Dendritic cell treated with granulocyte-macrophage colony-stimulating factor and Interleukin-4, amounts not matched to agents 40 ng/mL and 50 ng/mL, for 4 days (primary cell): Measurements from ENCODE around the gene SPDYE2.
"Not testable (repeated sequence)": the region's sequence is repeated elsewhere in the genome, so short reads cannot be mapped to it uniquely, and the experiment has no call there.

Experiments used
- H3K27ac Mint-ChIP-seq: one replicate; pipeline ENCODE4 v1.8.0; 2022; ENCODE audit warnings: mild to moderate bottlenecking, mixed read lengths
- H3K27me3 Mint-ChIP-seq: one replicate; pipeline ENCODE4 v1.8.0; 2022; ENCODE audit warnings: mild to moderate bottlenecking, mixed read lengths
- H3K36me3 Mint-ChIP-seq: one replicate; pipeline ENCODE4 v1.8.0; 2022; ENCODE audit warnings: low read depth, mixed read lengths
- H3K4me1 Mint-ChIP-seq: one replicate; pipeline ENCODE4 v1.8.0; 2022; ENCODE audit warnings: low read depth, mixed read lengths
- H3K4me3 Mint-ChIP-seq: one replicate; pipeline ENCODE4 v1.8.0; 2022; ENCODE audit warnings: mild to moderate bottlenecking, moderate library complexity, mixed read lengths
- H3K9me3 Mint-ChIP-seq: one replicate; pipeline ENCODE4 v1.8.0; 2022; ENCODE audit warnings: mixed read lengths
- intact Hi-C: fragments of 100-400 bp; cut with micrococcal nuclease; formaldehyde crosslinking; loops from one replicate; pipeline ENCODE4 v1.15.0; 2022

SPDYE2 gene

GRCh38 chr7:102609734-102610133 is 58.7 kb downstream of the SPDYE2 start:
- H3K4me1 Mint-ChIP-seq, result peaks cover 10% of the 10 kb centered on the region
- H3K27me3 Mint-ChIP-seq, H3K9me3 Mint-ChIP-seq, H3K36me3 Mint-ChIP-seq, intact Hi-C loops, H3K27ac Mint-ChIP-seq, H3K4me3 Mint-ChIP-seq: not testable (repeated sequence)

DNA sequence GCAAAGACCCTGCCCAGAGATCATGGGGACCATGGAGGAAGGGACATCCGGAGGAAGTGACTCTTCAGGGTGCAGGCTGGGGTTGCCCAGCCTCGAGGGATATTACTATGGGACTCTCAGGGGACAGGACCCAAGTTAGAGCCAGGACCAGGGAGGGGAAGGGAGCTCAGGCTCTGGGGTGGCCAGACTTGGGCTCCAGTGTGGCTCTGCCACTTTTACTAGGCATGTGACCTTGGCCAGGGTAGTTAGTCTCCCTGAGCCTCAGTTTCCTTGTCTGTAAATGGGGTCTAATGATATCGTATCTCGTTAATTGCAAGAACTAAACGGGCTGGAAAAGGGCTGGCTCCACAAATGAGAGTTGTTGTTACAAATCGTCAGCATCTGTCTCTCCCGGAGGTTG is 59.4 kb downstream of the SPDYE2 start:
- peaks cover 10% of the 10 kb centered on the region for H3K4me1 Mint-ChIP-seq
- H3K4me3 Mint-ChIP-seq, result peak overlapping the region; percentile 28
- H3K27me3 Mint-ChIP-seq, intact Hi-C loops, H3K36me3 Mint-ChIP-seq, H3K9me3 Mint-ChIP-seq: not testable (repeated sequence)
- H3K27ac Mint-ChIP-seq, result peak overlapping the region; percentile 60

GRCh38 chr7:102611013-102611674 is 60.1 kb downstream of the SPDYE2 start:
- H3K4me3 Mint-ChIP-seq, H3K27ac Mint-ChIP-seq, intact Hi-C loops, H3K9me3 Mint-ChIP-seq, H3K27me3 Mint-ChIP-seq, H3K36me3 Mint-ChIP-seq: not testable (repeated sequence)
- H3K4me1 Mint-ChIP-seq, result peaks cover 10% of the 10 kb centered on the region

- H3K36me3 Mint-ChIP-seq, H3K27me3 Mint-ChIP-seq, H3K9me3 Mint-ChIP-seq, intact Hi-C loops: not testable (repeated sequence)
- peak overlapping the region; percentile 79 for H3K4me3 Mint-ChIP-seq
- H3K27ac Mint-ChIP-seq, result peak overlapping the region; percentile 98
- peaks cover 10% of the 10 kb centered on the region for H3K4me1 Mint-ChIP-seq
These were observed 60.8 kb downstream of the SPDYE2 start for GRCh38 chr7:102611675-102612325.
